ENCODE measurements around the gene PTPN23.
"Not testable (repeated sequence)": the region's sequence is repeated elsewhere in the genome, so short reads cannot be mapped to it uniquely, and the experiment has no call there.

The PTPN23 gene

DNA sequence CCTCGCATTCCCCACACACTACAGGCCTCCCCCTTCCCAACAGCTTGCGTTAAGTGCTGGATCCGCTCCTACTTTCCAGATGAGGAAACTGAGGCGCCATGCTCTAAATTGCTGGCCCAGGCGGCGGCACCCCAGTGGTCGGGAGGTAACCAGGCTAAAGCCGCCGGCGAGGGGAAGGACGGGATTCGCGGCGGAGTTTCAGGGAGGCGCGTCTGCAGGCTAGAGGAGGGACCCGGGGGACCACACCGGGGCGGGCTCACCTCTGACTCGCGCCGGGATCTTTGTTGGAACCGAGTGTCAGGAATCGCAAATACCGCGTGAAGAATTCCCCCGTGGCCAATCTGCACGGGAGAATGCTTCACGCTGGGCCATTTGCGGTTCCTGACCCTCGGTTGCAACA lies 24.6 kb upstream of the PTPN23 start:
- no peaks in the 10 kb centered on the region for H3K27me3 Mint-ChIP-seq
- no peaks in the 10 kb centered on the region for H3K4me1 Mint-ChIP-seq
- peaks cover 6% of the 10 kb centered on the region for H3K9me3 Mint-ChIP-seq
- H3K4me3 Mint-ChIP-seq = no peak overlapping the region
- H3K27ac Mint-ChIP-seq (ENCODE audit: low read depth) = no peak overlapping the region
- ATAC-seq (replicated peaks; ENCODE audit: extremely low read depth, poor library complexity, severe bottlenecking) (no peak), DNase-seq (ENCODE audit: low spot score in 2 of 2) (no peak)
- H3K36me3 Mint-ChIP-seq (ENCODE audit: insufficient read depth) = no peaks in the 10 kb centered on the region

DNA sequence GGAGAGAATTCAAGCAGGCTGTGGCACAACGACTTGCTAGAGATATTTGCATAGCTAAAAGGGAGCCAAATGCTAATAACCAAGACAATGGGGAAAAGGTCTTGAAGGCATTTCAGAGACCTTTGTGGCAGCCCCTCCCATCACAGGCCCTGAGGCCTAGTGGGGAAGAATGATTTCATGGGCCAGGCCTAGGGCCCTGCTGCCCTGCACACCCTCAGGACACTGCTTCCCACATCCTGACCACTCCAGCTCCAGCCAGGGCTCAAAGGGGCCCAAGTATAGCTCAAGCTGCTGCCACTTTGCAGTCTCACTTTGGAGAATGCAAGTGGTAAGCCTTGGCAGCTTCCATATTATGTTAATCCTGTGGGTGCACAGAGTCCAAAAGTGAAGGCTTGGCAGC lies 21.5 kb upstream of the PTPN23 start:
- Mint-ChIP-seq H3K36me3 (ENCODE audit: insufficient read depth) (no peaks in the 10 kb centered on the region), H3K9me3 (peaks cover 6% of the 10 kb centered on the region), H3K4me1 (peaks cover 13% of the 10 kb centered on the region), H3K4me3 (no peak overlapping the region), H3K27ac (ENCODE audit: low read depth) (no peak overlapping the region), H3K27me3 (no peaks in the 10 kb centered on the region)
- ATAC-seq (replicated peaks; ENCODE audit: extremely low read depth, poor library complexity, severe bottlenecking) = no peak
- no peak for DNase-seq (ENCODE audit: low spot score in 2 of 2)

- H3K27ac Mint-ChIP-seq (ENCODE audit: low read depth); H3K36me3 Mint-ChIP-seq (ENCODE audit: insufficient read depth); DNase-seq (ENCODE audit: low spot score in 2 of 2); ATAC-seq (replicated peaks; ENCODE audit: extremely low read depth, poor library complexity, severe bottlenecking); H3K4me3 Mint-ChIP-seq; H3K9me3 Mint-ChIP-seq; H3K27me3 Mint-ChIP-seq: not testable (repeated sequence)
- H3K4me1 Mint-ChIP-seq = peaks cover 13% of the 10 kb centered on the region
Measured at GRCh38 chr3:47360110-47360517, 20.7 kb upstream of the PTPN23 start.

DNA sequence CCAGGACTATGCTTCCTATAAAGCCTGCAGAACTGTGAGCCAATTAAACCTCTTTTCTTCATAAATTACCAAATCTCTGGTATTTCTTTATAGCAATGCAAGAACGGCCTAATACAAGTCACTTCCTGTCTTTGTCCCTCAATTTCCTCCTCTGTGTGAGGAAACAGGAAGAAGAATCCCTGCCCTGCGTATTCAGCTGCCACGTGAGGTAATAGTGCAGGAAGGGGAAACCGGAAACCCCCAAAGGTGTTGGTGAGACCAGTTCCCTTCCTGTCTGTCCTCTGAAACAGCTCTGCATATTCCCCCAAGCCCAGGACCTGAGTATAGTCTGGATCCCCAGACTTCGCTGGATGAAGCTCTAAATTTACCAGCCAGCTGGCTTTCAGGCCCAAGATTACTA lies 18.1 kb upstream of the PTPN23 start:
- ATAC-seq (replicated peaks; ENCODE audit: extremely low read depth, poor library complexity, severe bottlenecking) (peak; percentile 70), DNase-seq (ENCODE audit: low spot score in 2 of 2) (no peak)
- Mint-ChIP-seq H3K9me3 (peaks cover 6% of the 10 kb centered on the region), H3K27me3 (no peaks in the 10 kb centered on the region), H3K4me3 (peak overlapping the region; percentile 17), H3K27ac (ENCODE audit: low read depth) (peak overlapping the region; percentile 86), H3K4me1 (peaks cover 13% of the 10 kb centered on the region), H3K36me3 (ENCODE audit: insufficient read depth) (no peaks in the 10 kb centered on the region)

GRCh38 chr3:47365213-47366153 lies 15.3 kb upstream of the PTPN23 start:
- no peak for ATAC-seq (replicated peaks; ENCODE audit: extremely low read depth, poor library complexity, severe bottlenecking)
- Mint-ChIP-seq H3K27ac (ENCODE audit: low read depth) (no peak overlapping the region), H3K4me1 (peaks cover 13% of the 10 kb centered on the region), H3K36me3 (ENCODE audit: insufficient read depth) (no peaks in the 10 kb centered on the region), H3K27me3 (no peaks in the 10 kb centered on the region), H3K4me3 (no peak overlapping the region), H3K9me3 (no peaks in the 10 kb centered on the region)
- no peak for DNase-seq (ENCODE audit: low spot score in 2 of 2)

- H3K27ac Mint-ChIP-seq (ENCODE audit: low read depth) = no peak overlapping the region
- no peaks in the 10 kb centered on the region for H3K9me3 Mint-ChIP-seq
- H3K4me3 Mint-ChIP-seq = no peak overlapping the region
- H3K27me3 Mint-ChIP-seq = peaks cover 5% of the 10 kb centered on the region
- DNase-seq (ENCODE audit: low spot score in 2 of 2) = no peak
- ATAC-seq (replicated peaks; ENCODE audit: extremely low read depth, poor library complexity, severe bottlenecking) = no peak
- H3K4me1 Mint-ChIP-seq = peaks cover 13% of the 10 kb centered on the region
- H3K36me3 Mint-ChIP-seq (ENCODE audit: insufficient read depth) = no peaks in the 10 kb centered on the region
Measured at GRCh38 chr3:47366833-47367232, 14.0 kb upstream of the PTPN23 start.

- Mint-ChIP-seq H3K4me1 (peaks cover 8% of the 10 kb centered on the region), H3K4me3 (no peak overlapping the region), H3K9me3 (no peaks in the 10 kb centered on the region), H3K36me3 (ENCODE audit: insufficient read depth) (no peaks in the 10 kb centered on the region), H3K27ac (ENCODE audit: low read depth) (no peak overlapping the region), H3K27me3 (peaks cover 13% of the 10 kb centered on the region)
- no peak for DNase-seq (ENCODE audit: low spot score in 2 of 2)
- ATAC-seq (replicated peaks; ENCODE audit: extremely low read depth, poor library complexity, severe bottlenecking) = no peak
Measured at GRCh38 chr3:47367631-47368030, 13.2 kb upstream of the PTPN23 start.

- not testable (repeated sequence) for H3K4me1 Mint-ChIP-seq; ATAC-seq (replicated peaks; ENCODE audit: extremely low read depth, poor library complexity, severe bottlenecking); DNase-seq (ENCODE audit: low spot score in 2 of 2); H3K27ac Mint-ChIP-seq (ENCODE audit: low read depth); H3K36me3 Mint-ChIP-seq (ENCODE audit: insufficient read depth); H3K9me3 Mint-ChIP-seq; H3K4me3 Mint-ChIP-seq
- peaks cover 16% of the 10 kb centered on the region for H3K27me3 Mint-ChIP-seq
Measured at GRCh38 chr3:47370020-47370419, 10.8 kb upstream of the PTPN23 start.

DNA sequence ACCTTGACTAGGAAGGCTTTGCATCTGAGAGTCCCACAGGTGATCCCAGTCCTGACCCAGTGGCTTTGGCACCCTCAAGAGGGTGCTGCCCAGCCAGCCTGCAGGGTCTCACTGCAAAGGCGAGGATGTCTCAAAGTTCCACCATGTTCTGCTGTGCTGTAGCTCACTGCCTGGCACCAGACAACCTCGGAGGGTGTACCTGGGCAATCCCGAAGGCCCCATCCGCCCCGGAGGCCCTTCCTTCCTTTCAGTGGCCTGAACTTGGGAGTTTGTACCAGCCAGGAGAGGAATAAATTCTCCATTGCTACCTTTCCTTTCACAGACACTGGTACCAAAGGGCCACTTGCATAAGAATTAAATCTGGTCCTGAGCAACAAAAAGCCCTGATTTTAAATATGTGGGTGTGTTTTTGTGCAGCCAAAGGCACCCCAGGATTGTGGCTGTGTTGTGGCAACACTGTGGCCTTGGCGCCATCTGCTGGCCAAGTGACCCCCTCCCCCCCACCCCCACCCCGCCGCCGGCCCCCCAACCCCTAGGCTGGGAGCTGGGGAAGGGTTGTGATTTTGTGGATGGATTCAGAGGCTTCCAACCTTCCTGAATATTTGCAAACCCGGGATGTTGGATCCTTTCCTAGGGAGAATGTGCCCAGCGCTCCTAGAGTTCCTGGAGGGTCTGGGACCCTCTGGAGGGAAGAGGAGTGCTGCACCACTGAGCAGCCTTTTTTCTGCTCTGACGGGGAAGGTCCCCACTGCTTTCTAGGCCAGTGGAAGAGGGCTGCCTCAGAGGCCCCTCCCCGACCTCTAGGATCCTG lies 9.7 kb upstream of the PTPN23 start:
- no peaks in the 10 kb centered on the region for H3K36me3 Mint-ChIP-seq (ENCODE audit: insufficient read depth)
- H3K9me3 Mint-ChIP-seq = no peaks in the 10 kb centered on the region
- H3K27ac Mint-ChIP-seq (ENCODE audit: low read depth) = no peak overlapping the region
- peaks cover 16% of the 10 kb centered on the region for H3K27me3 Mint-ChIP-seq
- ATAC-seq (replicated peaks; ENCODE audit: extremely low read depth, poor library complexity, severe bottlenecking) = no peak
- no peaks in the 10 kb centered on the region for H3K4me1 Mint-ChIP-seq
- H3K4me3 Mint-ChIP-seq = no peak overlapping the region
- no peak for DNase-seq (ENCODE audit: low spot score in 2 of 2)

- H3K36me3 Mint-ChIP-seq (ENCODE audit: insufficient read depth) = peaks cover 2% of the 10 kb centered on the region
- DNase-seq (ENCODE audit: low spot score in 2 of 2) = no peak
- no peaks in the 10 kb centered on the region for H3K9me3 Mint-ChIP-seq
- no peak overlapping the region for H3K4me3 Mint-ChIP-seq
- H3K27ac Mint-ChIP-seq (ENCODE audit: low read depth) = no peak overlapping the region
- ATAC-seq (replicated peaks; ENCODE audit: extremely low read depth, poor library complexity, severe bottlenecking) = no peak
- peaks cover 2% of the 10 kb centered on the region for H3K4me1 Mint-ChIP-seq
- H3K27me3 Mint-ChIP-seq = peaks cover 16% of the 10 kb centered on the region
Measured at GRCh38 chr3:47374587-47374986, 6.2 kb upstream of the PTPN23 start.

DNA sequence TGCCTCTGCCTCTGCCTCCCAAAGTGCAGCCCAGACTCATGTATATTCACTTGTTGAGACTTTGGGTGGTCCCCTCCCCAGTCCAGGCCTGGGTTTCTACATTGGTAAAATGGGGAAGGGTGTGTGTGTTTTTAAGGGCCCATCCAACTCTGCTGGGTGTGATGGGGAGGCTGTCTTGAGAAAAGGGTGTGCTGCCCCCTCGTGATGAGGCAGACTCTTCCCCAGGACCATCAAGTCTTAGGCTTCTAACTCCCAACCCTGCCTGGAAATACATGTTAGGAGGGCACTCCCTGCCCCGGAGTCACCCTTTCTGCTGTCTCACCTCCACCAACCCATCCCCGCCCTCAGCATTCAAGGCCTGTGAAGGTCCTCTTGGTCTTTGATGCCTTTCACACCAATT lies 4.4 kb upstream of the PTPN23 start:
- ATAC-seq (replicated peaks; ENCODE audit: extremely low read depth, poor library complexity, severe bottlenecking) (no peak), DNase-seq (ENCODE audit: low spot score in 2 of 2) (no peak)
- no peak overlapping the region for H3K4me3 Mint-ChIP-seq
- no peaks in the 10 kb centered on the region for H3K9me3 Mint-ChIP-seq
- peaks cover 16% of the 10 kb centered on the region for H3K27me3 Mint-ChIP-seq
- peaks cover 17% of the 10 kb centered on the region for H3K4me1 Mint-ChIP-seq
- H3K36me3 Mint-ChIP-seq (ENCODE audit: insufficient read depth) = peaks cover 11% of the 10 kb centered on the region
- H3K27ac Mint-ChIP-seq (ENCODE audit: low read depth) = no peak overlapping the region

DNA sequence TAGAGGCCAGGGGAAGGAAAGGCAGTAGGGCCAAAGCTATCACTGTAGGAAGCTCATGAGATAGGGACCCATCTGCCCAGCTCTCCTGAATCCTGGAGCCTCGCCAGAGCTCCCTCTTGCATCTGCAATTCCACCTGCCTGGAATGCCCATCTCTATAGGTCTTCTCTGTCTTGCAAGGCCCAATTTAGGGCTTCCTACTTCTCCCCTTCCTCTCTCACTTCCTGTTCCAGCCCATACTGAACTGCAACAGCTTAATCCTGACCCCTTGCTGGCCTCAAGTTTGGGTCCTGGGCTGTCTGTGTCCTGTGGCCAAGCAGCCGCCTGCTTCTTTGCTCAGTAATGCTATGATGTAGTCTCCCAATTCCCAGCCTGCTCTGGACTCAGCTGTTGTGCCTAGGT lies 3.6 kb upstream of the PTPN23 start:
- H3K9me3 Mint-ChIP-seq = no peaks in the 10 kb centered on the region
- peaks cover 8% of the 10 kb centered on the region for H3K27me3 Mint-ChIP-seq
- H3K4me1 Mint-ChIP-seq = peaks cover 24% of the 10 kb centered on the region
- no peak for ATAC-seq (replicated peaks; ENCODE audit: extremely low read depth, poor library complexity, severe bottlenecking)
- peaks cover 16% of the 10 kb centered on the region for H3K36me3 Mint-ChIP-seq (ENCODE audit: insufficient read depth)
- no peak for DNase-seq (ENCODE audit: low spot score in 2 of 2)
- H3K27ac Mint-ChIP-seq (ENCODE audit: low read depth) = no peak overlapping the region
- no peak overlapping the region for H3K4me3 Mint-ChIP-seq

GRCh38 chr3:47378869-47379268 lies 2.0 kb upstream of the PTPN23 start:
- DNase-seq (ENCODE audit: low spot score in 2 of 2) (no peak), ATAC-seq (replicated peaks; ENCODE audit: extremely low read depth, poor library complexity, severe bottlenecking) (no peak)
- Mint-ChIP-seq H3K27ac (ENCODE audit: low read depth) (peak overlapping the region; percentile 99), H3K9me3 (no peaks in the 10 kb centered on the region), H3K36me3 (ENCODE audit: insufficient read depth) (peaks cover 18% of the 10 kb centered on the region), H3K4me1 (peaks cover 36% of the 10 kb centered on the region), H3K27me3 (no peaks in the 10 kb centered on the region), H3K4me3 (no peak overlapping the region)

Data from central memory CD8-positive, alpha-beta T cell (primary cell).